ENCODE measurements around the gene RAPGEF2. TPM values are rescaled to one million over a fixed set of nuclear protein-coding genes. Genes with fewer than 3 reads are reported as not detected.
"Not testable (repeated sequence)": the region's sequence is repeated elsewhere in the genome, so short reads cannot be mapped to it uniquely, and the experiment has no call there.

RAPGEF2 gene
- total and polyA plus RNA-seq, 2 experiments from 2014 or later, result 10.2 to 63.1 TPM

- TF ChIP-seq ZNF462 (CRISPR knock-in tag; IDR thresholded peaks at IDR 0.05), result no peak
- no peak for TF ChIP-seq NANOG (IDR thresholded peaks at IDR 0.05; ENCODE audit: borderline replicate concordance)
- TF ChIP-seq EZH2phosphoT487 (IDR thresholded peaks at IDR 0.05; ENCODE audit: unreplicated experiment), result no peak
Measured at GRCh38 chr4:159178151-159178546, 75.3 kb downstream of the RAPGEF2 start (continued).

DNA sequence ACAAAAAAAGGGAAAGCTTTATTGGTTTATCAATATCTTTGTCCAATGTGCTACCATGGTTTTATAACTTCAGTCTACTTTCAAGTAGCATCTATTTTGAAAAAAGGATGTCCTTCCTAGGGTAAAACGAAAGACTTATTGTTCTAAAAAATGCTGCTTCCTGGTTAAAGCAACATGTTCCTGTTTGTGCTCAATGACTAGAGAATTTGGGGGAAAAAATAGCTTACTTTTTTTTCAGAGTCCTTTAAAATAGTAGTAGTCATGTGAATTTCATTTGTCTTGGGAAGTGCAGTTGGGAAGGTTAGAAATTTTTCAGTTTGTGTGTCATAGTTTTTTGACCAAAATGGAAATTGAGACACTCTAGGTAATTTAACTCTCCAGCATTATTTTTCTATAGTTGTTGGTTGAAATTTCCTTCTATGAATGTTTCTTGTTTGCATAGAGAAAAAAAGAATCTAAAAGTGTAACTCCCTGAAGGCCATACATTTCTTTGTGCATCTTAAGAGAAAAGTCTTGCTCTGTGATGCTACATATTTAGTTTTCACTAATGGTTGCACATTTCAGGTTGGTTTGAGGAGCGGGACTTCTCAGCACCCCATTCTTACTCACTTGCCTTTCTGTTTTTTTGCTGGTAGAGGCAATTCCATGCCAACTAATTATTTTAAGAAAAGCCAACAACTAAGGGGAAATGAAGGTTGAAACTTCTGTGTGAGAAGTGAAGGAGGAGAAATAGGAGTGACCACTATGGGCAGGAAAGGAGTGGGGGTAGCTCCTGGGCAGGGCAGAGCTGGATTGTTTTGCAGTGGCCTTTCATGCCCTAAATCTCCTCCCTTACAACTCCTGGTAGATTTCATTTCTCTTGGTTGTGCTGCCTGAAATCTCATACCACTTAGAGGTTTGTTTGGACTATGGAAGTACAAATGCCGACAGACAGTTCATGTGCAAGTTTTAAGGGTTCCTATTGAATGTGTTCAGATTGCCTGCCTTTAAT, 76.4 kb downstream of the RAPGEF2 start:
- H3K27ac Mint-ChIP-seq, result peak overlapping the region; percentile 63
- H3F3A ChIP-seq (replicated peaks; ENCODE audit: low read depth), result no peaks in the 10 kb centered on the region
- H3K4me1 ChIP-seq (ENCODE audit: insufficient read depth), result peaks cover 42% of the 10 kb centered on the region
- no peak overlapping the region for H2AFZ ChIP-seq
- H3K36me3 ChIP-seq (ENCODE audit: insufficient read depth), result no peaks in the 10 kb centered on the region
- no peaks in the 10 kb centered on the region for H3K27me3 ChIP-seq (ENCODE audit: insufficient read depth)
- no peaks in the 10 kb centered on the region for H3K9me2 ChIP-seq (ENCODE audit: insufficient read depth)
- peaks cover 2% of the 10 kb centered on the region; the same call in 1 of the 2 replicates for H4K20me1 ChIP-seq (replicated peaks; ENCODE audit: insufficient read depth)
- H3K9me3 Mint-ChIP-seq, result no peaks in the 10 kb centered on the region
- TF ChIP-seq, protein P1, sequence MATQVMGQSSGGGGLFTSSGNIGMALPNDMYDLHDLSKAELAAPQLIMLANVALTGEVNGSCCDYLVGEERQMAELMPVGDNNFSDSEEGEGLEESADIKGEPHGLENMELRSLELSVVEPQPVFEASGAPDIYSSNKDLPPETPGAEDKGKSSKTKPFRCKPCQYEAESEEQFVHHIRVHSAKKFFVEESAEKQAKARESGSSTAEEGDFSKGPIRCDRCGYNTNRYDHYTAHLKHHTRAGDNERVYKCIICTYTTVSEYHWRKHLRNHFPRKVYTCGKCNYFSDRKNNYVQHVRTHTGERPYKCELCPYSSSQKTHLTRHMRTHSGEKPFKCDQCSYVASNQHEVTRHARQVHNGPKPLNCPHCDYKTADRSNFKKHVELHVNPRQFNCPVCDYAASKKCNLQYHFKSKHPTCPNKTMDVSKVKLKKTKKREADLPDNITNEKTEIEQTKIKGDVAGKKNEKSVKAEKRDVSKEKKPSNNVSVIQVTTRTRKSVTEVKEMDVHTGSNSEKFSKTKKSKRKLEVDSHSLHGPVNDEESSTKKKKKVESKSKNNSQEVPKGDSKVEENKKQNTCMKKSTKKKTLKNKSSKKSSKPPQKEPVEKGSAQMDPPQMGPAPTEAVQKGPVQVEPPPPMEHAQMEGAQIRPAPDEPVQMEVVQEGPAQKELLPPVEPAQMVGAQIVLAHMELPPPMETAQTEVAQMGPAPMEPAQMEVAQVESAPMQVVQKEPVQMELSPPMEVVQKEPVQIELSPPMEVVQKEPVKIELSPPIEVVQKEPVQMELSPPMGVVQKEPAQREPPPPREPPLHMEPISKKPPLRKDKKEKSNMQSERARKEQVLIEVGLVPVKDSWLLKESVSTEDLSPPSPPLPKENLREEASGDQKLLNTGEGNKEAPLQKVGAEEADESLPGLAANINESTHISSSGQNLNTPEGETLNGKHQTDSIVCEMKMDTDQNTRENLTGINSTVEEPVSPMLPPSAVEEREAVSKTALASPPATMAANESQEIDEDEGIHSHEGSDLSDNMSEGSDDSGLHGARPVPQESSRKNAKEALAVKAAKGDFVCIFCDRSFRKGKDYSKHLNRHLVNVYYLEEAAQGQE (IDR thresholded peaks at IDR 0.05; ENCODE audit: unreplicated experiment), result no peak
- peaks cover 87% of the 10 kb centered on the region for H3K79me2 ChIP-seq (replicated peaks; ENCODE audit: insufficient read depth)
- ATAC-seq (no peak), DNase-seq (ENCODE audit: low spot score) (no peak)
- H3K4me1 Mint-ChIP-seq, result peaks cover 42% of the 10 kb centered on the region
- peaks cover 5% of the 10 kb centered on the region for H3K27me3 Mint-ChIP-seq (ENCODE audit: insufficient read depth, low read depth, poor library complexity)
- no peaks in the 10 kb centered on the region for H3K36me3 Mint-ChIP-seq (ENCODE audit: low read depth)
- peak overlapping the region; percentile 35; the same call in 1 of the 2 replicates for H3K27ac ChIP-seq (ENCODE audit: low read depth)
- no peak overlapping the region for H3K4me3 ChIP-seq
- H3K4me2 ChIP-seq, result peak overlapping the region; percentile 13; the same call in 1 of the 2 replicates
- H3K4me3 Mint-ChIP-seq, result no peak overlapping the region

GRCh38 chr4:159183885-159184605, 81.2 kb downstream of the RAPGEF2 start:
- not testable (repeated sequence) for H3K27me3 ChIP-seq (ENCODE audit: insufficient read depth); H3K27me3 Mint-ChIP-seq (ENCODE audit: insufficient read depth, low read depth, poor library complexity); H3K36me3 ChIP-seq (ENCODE audit: insufficient read depth); H3K4me2 ChIP-seq; H3F3A ChIP-seq (replicated peaks; ENCODE audit: low read depth); H3K27ac Mint-ChIP-seq; DNase-seq (ENCODE audit: low spot score); ATAC-seq; H3K9me2 ChIP-seq (ENCODE audit: insufficient read depth); H2AFZ ChIP-seq; H3K36me3 Mint-ChIP-seq (ENCODE audit: low read depth); H3K9me3 Mint-ChIP-seq; H4K20me1 ChIP-seq (replicated peaks; ENCODE audit: insufficient read depth); H3K4me3 ChIP-seq; H3K4me3 Mint-ChIP-seq; H3K27ac ChIP-seq (ENCODE audit: low read depth)
- H3K4me1 Mint-ChIP-seq, result peaks cover 22% of the 10 kb centered on the region
- H3K4me1 ChIP-seq (ENCODE audit: insufficient read depth), result peaks cover 13% of the 10 kb centered on the region
- peaks cover 58% of the 10 kb centered on the region for H3K79me2 ChIP-seq (replicated peaks; ENCODE audit: insufficient read depth)
